ENCODE measurements around the gene ENTREP3.
"Not testable (repeated sequence)": the region's sequence is repeated elsewhere in the genome, so short reads cannot be mapped to it uniquely, and the experiment has no call there.

DNA sequence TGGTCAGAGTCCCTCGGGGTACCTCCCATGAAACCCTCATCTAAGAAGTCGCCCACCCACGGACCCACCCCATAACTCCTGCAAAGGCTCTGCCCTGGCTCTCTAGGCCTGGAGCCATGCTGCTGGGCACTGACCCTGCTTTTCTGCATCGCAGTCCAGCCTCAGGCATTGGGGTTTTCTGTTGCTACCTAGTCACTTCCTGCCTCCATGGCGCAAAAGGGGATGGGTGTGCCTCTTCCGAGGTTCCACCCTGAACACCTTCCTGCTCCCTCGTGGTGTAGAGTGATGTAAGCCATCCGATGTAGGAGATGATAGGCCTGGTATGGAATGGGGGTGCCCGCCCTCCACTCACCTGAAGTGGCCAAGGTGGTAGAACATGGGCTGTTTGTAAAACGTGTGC, 40.6 kb downstream of the ENTREP3 start:
- TF ChIP-seq CTCF (IDR thresholded peaks at IDR 0.05); EP300 (IDR thresholded peaks at IDR 0.05; ENCODE audit: low read depth); POLR2AphosphoS5 (IDR thresholded peaks at IDR 0.05): not testable (repeated sequence)
